OCI-LY3 (cell line): ENCODE data around the gene EMID1.

Experiments used
- EZH2phosphoT487 ChIP-seq: fragments of 200-600 bp; shearing (Covaris generic); IDR thresholded peaks from 2 replicates; pipeline ENCODE4 v1.6.1; 2018; ENCODE audit warnings: antibody characterized with exemption, mixed run types, low read depth
- TF ChIP-seq, protein P1 (sequence below): fragments of 200-600, 300-600 bp; sonication (generic); IDR thresholded peaks from 2 replicates; pipeline ENCODE4 v1.5.1; 2014; ENCODE audit warnings: antibody characterized with exemption, low read length, low read depth

DNA sequence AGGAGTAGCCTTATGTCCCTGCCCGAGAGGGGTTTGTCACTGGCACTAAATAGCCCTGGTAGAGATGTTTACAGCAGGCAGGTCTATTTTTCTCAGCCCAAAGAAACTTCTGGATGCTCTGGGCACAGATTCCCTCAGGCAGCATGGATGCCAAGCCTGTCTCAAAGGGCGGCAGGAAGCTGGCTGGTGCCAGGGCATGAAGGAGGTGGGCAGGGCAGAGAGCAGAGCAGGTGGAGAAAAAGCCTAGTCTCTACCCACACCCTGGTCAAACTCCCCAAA lies 96.6 kb downstream of the EMID1 start:
- TF ChIP-seq, protein P1, sequence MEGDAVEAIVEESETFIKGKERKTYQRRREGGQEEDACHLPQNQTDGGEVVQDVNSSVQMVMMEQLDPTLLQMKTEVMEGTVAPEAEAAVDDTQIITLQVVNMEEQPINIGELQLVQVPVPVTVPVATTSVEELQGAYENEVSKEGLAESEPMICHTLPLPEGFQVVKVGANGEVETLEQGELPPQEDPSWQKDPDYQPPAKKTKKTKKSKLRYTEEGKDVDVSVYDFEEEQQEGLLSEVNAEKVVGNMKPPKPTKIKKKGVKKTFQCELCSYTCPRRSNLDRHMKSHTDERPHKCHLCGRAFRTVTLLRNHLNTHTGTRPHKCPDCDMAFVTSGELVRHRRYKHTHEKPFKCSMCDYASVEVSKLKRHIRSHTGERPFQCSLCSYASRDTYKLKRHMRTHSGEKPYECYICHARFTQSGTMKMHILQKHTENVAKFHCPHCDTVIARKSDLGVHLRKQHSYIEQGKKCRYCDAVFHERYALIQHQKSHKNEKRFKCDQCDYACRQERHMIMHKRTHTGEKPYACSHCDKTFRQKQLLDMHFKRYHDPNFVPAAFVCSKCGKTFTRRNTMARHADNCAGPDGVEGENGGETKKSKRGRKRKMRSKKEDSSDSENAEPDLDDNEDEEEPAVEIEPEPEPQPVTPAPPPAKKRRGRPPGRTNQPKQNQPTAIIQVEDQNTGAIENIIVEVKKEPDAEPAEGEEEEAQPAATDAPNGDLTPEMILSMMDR = no peak
- TF ChIP-seq EZH2phosphoT487 = no peak
